HFFc6 (cell line): Measurements from ENCODE around the gene ZNF454. TPM values are rescaled to one million over a fixed set of nuclear protein-coding genes. Genes with fewer than 3 reads are reported as not detected.

Experiments used
- DNase-seq: peaks from one replicate; pipeline ENCODE4 v3.0.0-alpha.2; 2018
- H3K27ac Mint-ChIP-seq: 2 replicates; pipeline ENCODE4 v1.8.0; 2020; ENCODE audit warnings: mild to moderate bottlenecking, mixed read lengths
- H3K27me3 Mint-ChIP-seq: 2 replicates; pipeline ENCODE4 v1.8.0; 2021; ENCODE audit warnings: mild to moderate bottlenecking, moderate library complexity, mixed read lengths; ENCODE audit not compliant: insufficient read depth
- H3K36me3 Mint-ChIP-seq: 2 replicates; pipeline ENCODE4 v1.8.0; 2021; ENCODE audit warnings: low read depth, mixed read lengths
- H3K4me1 Mint-ChIP-seq: 2 replicates; pipeline ENCODE4 v1.8.0; 2020; ENCODE audit warnings: low read depth, mixed read lengths
- H3K4me3 Mint-ChIP-seq: 2 replicates; pipeline ENCODE4 v1.8.0; 2020; ENCODE audit warnings: mild to moderate bottlenecking, moderate library complexity, mixed read lengths
- H3K9me3 Mint-ChIP-seq: 2 replicates; pipeline ENCODE4 v1.8.0; 2020; ENCODE audit warnings: mild to moderate bottlenecking, mixed read lengths
- long read RNA-seq: library from polyadenylated mRNA; unstranded; transcript quantifications from one replicate; pipeline ENCODE4 v2.0.0, GENCODE V29; 2019
- total RNA-seq, 6 experiments: library from RNA; stranded (reverse); fragmentation: NEBNext Ultra II Directional; extraction: Animal tissue kit (Norgen Biotek cat#: 25700); gene quantifications; 2 replicates in 1 of 6; 3 replicates in 5 of 6; pipeline ENCODE4 v1.2.3, GENCODE V29; 2021
- TF ChIP-seq, protein P1 (sequence below): fragments of 200-600 bp; sonication (generic); IDR thresholded peaks from 2 replicates; pipeline ENCODE4 v1.5.0; 2021; ENCODE audit warnings: antibody characterized with exemption, mild to moderate bottlenecking

The ZNF454 gene
- not detected for total RNA-seq
- long read RNA-seq: 0 reads

DNA sequence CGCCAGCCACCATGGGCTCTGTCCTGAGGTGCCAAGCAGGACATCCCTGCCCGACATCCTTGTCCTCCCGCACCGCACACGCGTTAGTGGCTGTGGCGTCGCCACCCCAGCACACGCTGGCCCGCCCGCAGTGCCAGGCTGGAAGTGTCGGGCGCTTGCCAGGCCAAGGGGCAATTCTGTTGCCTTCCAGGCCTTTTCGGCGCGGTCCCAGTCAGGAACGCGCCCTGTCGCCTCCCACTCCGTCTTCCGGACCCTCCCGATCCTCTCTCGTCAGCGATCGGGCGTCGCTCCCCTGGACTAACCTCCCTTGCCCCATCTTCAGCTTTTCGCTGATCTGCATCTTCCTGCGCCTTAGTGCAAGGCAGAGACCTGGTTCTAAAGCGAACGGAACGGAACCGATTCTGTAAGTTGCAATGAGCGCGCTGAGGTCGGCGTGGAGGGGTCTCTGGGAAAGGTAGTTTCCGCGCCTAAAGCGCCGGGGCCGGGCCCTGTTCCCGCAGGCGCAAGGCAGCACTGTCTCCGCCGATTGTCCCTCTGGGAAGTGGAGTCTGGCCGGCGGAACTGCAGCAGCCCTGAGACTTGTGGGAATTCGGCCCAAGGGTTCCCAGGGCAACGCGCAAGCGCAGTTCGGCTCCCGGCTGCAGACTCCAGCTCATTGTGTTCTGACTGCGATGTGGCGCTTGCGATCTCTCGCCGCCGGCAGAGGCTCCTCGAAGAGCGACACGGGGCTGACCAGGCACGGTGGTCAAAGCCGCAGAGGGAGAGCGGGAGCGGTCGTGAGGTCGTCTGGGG is at the start of gene ZNF454:
ZNF454 (plus strand) TSS at position 630 of the 792 bp plus-strand sequence. CDS start 1,594 bp downstream, outside the sequence.
- no peak for DNase-seq
- H3K27me3 Mint-ChIP-seq: peaks cover 1% of the 10 kb centered on the region; the same call in 1 of the 2 replicates
- H3K36me3 Mint-ChIP-seq: peaks cover 13% of the 10 kb centered on the region; the same call in 1 of the 2 replicates
- no peak within 1 kb of the TSS for H3K4me3 Mint-ChIP-seq
- peaks cover 91% of the 10 kb centered on the region for H3K9me3 Mint-ChIP-seq
- no peak within 1 kb of the TSS for H3K27ac Mint-ChIP-seq
- TF ChIP-seq, protein P1, sequence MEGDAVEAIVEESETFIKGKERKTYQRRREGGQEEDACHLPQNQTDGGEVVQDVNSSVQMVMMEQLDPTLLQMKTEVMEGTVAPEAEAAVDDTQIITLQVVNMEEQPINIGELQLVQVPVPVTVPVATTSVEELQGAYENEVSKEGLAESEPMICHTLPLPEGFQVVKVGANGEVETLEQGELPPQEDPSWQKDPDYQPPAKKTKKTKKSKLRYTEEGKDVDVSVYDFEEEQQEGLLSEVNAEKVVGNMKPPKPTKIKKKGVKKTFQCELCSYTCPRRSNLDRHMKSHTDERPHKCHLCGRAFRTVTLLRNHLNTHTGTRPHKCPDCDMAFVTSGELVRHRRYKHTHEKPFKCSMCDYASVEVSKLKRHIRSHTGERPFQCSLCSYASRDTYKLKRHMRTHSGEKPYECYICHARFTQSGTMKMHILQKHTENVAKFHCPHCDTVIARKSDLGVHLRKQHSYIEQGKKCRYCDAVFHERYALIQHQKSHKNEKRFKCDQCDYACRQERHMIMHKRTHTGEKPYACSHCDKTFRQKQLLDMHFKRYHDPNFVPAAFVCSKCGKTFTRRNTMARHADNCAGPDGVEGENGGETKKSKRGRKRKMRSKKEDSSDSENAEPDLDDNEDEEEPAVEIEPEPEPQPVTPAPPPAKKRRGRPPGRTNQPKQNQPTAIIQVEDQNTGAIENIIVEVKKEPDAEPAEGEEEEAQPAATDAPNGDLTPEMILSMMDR: no peak
- no peaks in the 10 kb centered on the region for H3K4me1 Mint-ChIP-seq

DNA sequence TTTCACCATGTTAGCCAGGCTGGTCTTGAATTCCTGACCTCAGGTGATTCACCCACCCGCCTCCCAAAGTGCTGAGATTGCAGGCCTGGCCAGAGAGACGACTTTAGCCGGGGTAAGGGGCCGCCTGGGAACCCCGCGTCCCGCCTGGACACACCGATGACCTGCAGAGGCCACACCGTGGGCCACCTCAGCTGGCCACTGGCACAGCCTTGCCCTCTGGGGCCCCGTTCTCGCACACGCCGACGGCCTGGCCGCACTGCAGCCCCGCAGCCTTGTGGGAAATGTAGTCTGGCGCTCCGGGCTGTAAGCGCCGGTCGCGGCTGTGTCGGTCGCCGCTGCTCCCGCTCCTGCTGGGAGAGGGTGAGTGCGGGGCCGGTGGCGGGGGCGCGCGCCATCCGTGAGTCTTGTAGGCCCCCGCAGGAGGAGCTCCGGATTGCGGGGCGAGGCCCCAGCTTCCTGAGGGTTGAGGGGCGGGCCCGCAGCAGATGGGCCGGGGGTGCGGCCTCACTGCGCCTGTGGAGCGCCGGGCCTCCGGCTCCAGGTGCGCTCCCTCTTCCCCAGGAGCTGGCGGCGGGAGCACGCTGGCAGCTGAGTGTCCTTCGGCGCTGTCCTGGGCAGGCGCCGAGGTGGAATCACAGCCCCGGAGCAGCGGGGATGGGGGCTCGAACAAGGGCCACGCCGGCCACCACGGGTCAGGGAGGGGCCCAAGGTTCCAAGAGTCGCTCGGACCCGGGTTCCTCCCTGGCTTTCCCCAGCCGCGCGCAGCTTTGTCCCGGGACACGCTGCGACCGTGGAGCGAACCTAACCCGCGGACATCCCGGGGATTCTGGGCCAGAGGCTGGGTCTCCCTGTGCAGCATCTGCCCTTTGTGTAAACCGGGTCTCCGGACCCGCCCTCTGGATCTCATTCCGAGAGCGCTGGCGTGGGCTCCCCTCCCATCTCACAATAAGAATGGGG is 45.1 kb upstream of the ZNF454 start, which contains the start of gene ZFP2:
ZFP2 (plus strand) TSS at position 299 of the 957 bp plus-strand sequence. CDS start 35,401 bp downstream, outside the sequence.
- Mint-ChIP-seq H3K9me3 (peaks cover 53% of the 10 kb centered on the region), H3K27me3 (no peaks in the 10 kb centered on the region; the same call in 1 of the 2 replicates), H3K4me3 (no peak within 1 kb of the TSS), H3K36me3 (peaks cover 19% of the 10 kb centered on the region), H3K4me1 (no peaks in the 10 kb centered on the region), H3K27ac (no peak within 1 kb of the TSS)
- TF ChIP-seq, protein P1: no peak
- no peak for DNase-seq

DNA sequence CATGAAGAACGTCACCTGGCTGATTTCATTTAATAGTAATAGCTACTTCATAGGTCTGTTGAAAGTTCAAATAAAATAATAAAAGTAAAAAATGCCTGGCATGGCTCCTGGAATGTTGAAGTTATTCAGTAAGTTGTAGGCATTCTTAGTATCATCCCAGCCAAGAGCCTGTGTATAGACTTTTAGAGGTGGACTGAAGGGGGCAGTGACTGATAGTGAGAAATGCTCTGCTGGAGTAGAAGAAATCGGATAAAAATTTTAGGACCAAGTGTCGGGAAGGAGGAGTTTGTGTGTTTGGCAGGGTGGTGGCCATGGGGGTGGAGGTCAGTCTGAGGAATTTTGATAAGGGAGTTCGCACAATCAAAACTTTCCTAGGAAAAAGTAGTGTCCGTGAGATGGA is 41.7 kb upstream of the ZNF454 start:
- TF ChIP-seq, protein P1: no peak
- Mint-ChIP-seq H3K4me3 (no peak overlapping the region), H3K9me3 (peaks cover 59% of the 10 kb centered on the region), H3K4me1 (no peaks in the 10 kb centered on the region), H3K36me3 (peaks cover 9% of the 10 kb centered on the region), H3K27ac (no peak overlapping the region), H3K27me3 (peaks cover 2% of the 10 kb centered on the region; the same call in 1 of the 2 replicates)
- DNase-seq: no peak

DNA sequence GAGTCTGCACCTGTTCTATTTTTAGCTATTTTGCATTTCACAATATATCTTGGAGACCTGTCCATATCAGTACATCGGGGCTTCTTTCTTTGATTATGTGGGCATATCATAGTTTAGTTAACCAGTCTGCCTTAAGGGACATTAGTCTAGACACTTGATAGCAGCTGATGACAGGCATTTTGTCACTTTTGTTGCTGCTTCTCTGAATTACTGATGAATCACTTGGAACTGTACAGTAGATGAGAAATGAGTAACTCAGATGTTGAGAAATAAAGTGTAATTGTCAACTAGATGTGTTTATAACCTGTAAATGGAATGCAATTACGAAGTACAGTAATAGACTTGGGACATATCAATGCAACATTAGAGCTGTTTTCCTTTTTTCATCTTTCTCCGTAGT is 38.1 kb upstream of the ZNF454 start:
- TF ChIP-seq, protein P1: no peak
- no peak for DNase-seq
- Mint-ChIP-seq H3K4me1 (no peaks in the 10 kb centered on the region), H3K27me3 (peaks cover 3% of the 10 kb centered on the region; the same call in 1 of the 2 replicates), H3K27ac (no peak overlapping the region), H3K36me3 (peaks cover 13% of the 10 kb centered on the region), H3K4me3 (no peak overlapping the region), H3K9me3 (peaks cover 55% of the 10 kb centered on the region)
